SK-N-SH (cell line): ENCODE results near the gene PPARD.

Experiments
- CHD2 ChIP-seq: fragments of 150-350 bp; IDR thresholded peaks from 2 replicates; pipeline ENCODE4 v1.6.1; 2018; ENCODE audit warnings: low read length; ENCODE audit not compliant: partially characterized antibody
- EP300 ChIP-seq, 2 experiments: IDR thresholded peaks; 2 replicates each; pipeline versions ENCODE4 v1.4.0 to v1.6.1; 2012; ENCODE audit warnings: borderline replicate concordance in 1 of 2, low read depth in 1 of 2, low read length in 1 of 2
- FOSL2 ChIP-seq: IDR thresholded peaks from 2 replicates; pipeline ENCODE4 v1.4.0; 2012; ENCODE audit warnings: low read depth, mild to moderate bottlenecking, moderate library complexity, borderline replicate concordance
- GABPA ChIP-seq: IDR thresholded peaks from 2 replicates; pipeline ENCODE4 v1.4.0; 2012; ENCODE audit warnings: low read depth, mild to moderate bottlenecking
- RAD21 ChIP-seq: IDR thresholded peaks from 2 replicates; pipeline ENCODE4 v1.6.1; 2012; ENCODE audit warnings: mild to moderate bottlenecking, low read length
- TF ChIP-seq, protein P1 (sequence below): IDR thresholded peaks from 2 replicates; pipeline ENCODE4 v1.6.1; 2012; ENCODE audit warnings: mild to moderate bottlenecking, low read depth, low read length, moderate library complexity
- TF ChIP-seq, protein P2 (sequence below): fragments of 200-600 bp; sonication (generic); IDR thresholded peaks from 2 replicates; pipeline ENCODE4 v1.6.1; 2017; ENCODE audit warnings: antibody characterized with exemption, mild to moderate bottlenecking, moderate library complexity

DNA sequence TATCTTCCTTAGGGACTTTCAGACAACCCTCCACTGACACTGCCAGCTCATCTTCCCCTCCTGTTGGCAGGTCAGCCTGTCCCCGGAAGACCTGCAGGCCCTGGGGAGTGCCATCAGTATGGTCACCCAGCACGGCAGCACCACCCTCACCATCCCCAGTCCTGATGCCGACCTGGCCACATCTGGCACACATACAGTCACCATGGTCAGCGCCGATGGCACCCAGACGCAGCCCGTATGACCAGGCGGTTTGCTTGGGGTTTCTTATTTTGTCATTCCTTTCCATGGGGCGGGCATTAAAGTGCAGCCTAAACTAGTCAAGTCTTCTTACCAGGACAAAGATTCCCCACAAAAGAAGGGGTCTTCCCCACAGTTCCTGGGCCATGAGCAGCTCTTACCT lies 48.7 kb upstream of the PPARD start:
- TF ChIP-seq FOSL2 (no peak), RAD21 (no peak), EP300 (IDR thresholded peaks at IDR 0.05; ENCODE audit: borderline replicate concordance in 1 of 2, low read depth in 1 of 2, low read length in 1 of 2) (no peak), CHD2 (no peak), GABPA (no peak)
- TF ChIP-seq, protein P1, sequence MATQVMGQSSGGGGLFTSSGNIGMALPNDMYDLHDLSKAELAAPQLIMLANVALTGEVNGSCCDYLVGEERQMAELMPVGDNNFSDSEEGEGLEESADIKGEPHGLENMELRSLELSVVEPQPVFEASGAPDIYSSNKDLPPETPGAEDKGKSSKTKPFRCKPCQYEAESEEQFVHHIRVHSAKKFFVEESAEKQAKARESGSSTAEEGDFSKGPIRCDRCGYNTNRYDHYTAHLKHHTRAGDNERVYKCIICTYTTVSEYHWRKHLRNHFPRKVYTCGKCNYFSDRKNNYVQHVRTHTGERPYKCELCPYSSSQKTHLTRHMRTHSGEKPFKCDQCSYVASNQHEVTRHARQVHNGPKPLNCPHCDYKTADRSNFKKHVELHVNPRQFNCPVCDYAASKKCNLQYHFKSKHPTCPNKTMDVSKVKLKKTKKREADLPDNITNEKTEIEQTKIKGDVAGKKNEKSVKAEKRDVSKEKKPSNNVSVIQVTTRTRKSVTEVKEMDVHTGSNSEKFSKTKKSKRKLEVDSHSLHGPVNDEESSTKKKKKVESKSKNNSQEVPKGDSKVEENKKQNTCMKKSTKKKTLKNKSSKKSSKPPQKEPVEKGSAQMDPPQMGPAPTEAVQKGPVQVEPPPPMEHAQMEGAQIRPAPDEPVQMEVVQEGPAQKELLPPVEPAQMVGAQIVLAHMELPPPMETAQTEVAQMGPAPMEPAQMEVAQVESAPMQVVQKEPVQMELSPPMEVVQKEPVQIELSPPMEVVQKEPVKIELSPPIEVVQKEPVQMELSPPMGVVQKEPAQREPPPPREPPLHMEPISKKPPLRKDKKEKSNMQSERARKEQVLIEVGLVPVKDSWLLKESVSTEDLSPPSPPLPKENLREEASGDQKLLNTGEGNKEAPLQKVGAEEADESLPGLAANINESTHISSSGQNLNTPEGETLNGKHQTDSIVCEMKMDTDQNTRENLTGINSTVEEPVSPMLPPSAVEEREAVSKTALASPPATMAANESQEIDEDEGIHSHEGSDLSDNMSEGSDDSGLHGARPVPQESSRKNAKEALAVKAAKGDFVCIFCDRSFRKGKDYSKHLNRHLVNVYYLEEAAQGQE, result no peak
- TF ChIP-seq, protein P2, sequence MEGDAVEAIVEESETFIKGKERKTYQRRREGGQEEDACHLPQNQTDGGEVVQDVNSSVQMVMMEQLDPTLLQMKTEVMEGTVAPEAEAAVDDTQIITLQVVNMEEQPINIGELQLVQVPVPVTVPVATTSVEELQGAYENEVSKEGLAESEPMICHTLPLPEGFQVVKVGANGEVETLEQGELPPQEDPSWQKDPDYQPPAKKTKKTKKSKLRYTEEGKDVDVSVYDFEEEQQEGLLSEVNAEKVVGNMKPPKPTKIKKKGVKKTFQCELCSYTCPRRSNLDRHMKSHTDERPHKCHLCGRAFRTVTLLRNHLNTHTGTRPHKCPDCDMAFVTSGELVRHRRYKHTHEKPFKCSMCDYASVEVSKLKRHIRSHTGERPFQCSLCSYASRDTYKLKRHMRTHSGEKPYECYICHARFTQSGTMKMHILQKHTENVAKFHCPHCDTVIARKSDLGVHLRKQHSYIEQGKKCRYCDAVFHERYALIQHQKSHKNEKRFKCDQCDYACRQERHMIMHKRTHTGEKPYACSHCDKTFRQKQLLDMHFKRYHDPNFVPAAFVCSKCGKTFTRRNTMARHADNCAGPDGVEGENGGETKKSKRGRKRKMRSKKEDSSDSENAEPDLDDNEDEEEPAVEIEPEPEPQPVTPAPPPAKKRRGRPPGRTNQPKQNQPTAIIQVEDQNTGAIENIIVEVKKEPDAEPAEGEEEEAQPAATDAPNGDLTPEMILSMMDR, result no peak
